Activated naive CD4-positive, alpha-beta T cell treated with Interleukin-2 at 50 U/mL for 16 hours (primary cell): ENCODE data around the gene MAP7.

ENCODE experiments used
- DNase-seq: peaks from one replicate; pipeline ENCODE4 v3.0.0-alpha.2; 2020

The MAP7 gene

GRCh38 chr6:136370988-136371728 is 179.1 kb downstream of the MAP7 start:
- DNase-seq, result no peak

- no peak for DNase-seq
Measured at GRCh38 chr6:136365776-136366354, 184.4 kb downstream of the MAP7 start.

- no peak for DNase-seq
Measured at GRCh38 chr6:136362421-136363356, 187.5 kb downstream of the MAP7 start.

- no peak for DNase-seq
Measured at GRCh38 chr6:136361787-136362186, 188.4 kb downstream of the MAP7 start.

- DNase-seq, result no peak
Measured at GRCh38 chr6:136360783-136361182, 189.4 kb downstream of the MAP7 start.

GRCh38 chr6:136359851-136360250 is 190.4 kb downstream of the MAP7 start:
- DNase-seq, result no peak

GRCh38 chr6:136351518-136352110 is 198.6 kb downstream of the MAP7 start:
- no peak for DNase-seq

GRCh38 chr6:136350914-136351313 is 199.3 kb downstream of the MAP7 start:
- no peak for DNase-seq

- DNase-seq, result no peak
Measured at GRCh38 chr6:136347847-136348246, 202.4 kb downstream of the MAP7 start.

GRCh38 chr6:136345145-136345544 is 205.1 kb downstream of the MAP7 start:
- DNase-seq, result no peak

GRCh38 chr6:136344420-136344819 is 205.8 kb downstream of the MAP7 start:
- no peak for DNase-seq

GRCh38 chr6:136343700-136344099 is 206.5 kb downstream of the MAP7 start:
- DNase-seq, result no peak

- DNase-seq, result no peak
Measured at GRCh38 chr6:136343275-136343674, 206.9 kb downstream of the MAP7 start.

- DNase-seq, result no peak
Measured at GRCh38 chr6:136341967-136342366, 208.3 kb downstream of the MAP7 start.

- DNase-seq, result no peak
Measured at GRCh38 chr6:136341367-136341766, 208.9 kb downstream of the MAP7 start.

GRCh38 chr6:136338486-136338885 is 211.7 kb downstream of the MAP7 start:
- DNase-seq, result no peak

- DNase-seq, result no peak
Measured at GRCh38 chr6:136337606-136338005, 212.6 kb downstream of the MAP7 start.

- DNase-seq, result no peak
Measured at GRCh38 chr6:136337121-136337520, 213.1 kb downstream of the MAP7 start.

GRCh38 chr6:136335736-136336363 is 214.4 kb downstream of the MAP7 start:
- no peak for DNase-seq

- DNase-seq, result no peak
Measured at GRCh38 chr6:136334853-136335252, 215.4 kb downstream of the MAP7 start.

- DNase-seq, result no peak
Measured at GRCh38 chr6:136334465-136334846, 215.8 kb downstream of the MAP7 start.

- no peak for DNase-seq
Measured at GRCh38 chr6:136333824-136334464, 216.3 kb downstream of the MAP7 start.
